ENCODE measurements around the gene E2F1.

E2F1 gene

GRCh38 chr20:33650753-33651561, 35.2 kb downstream of the E2F1 start:
- Histone ChIP-seq H2AFZ (no peak overlapping the region), H3K27me3 (ENCODE audit: control insufficient read depth, insufficient read depth, low read length) (no peaks in the 10 kb centered on the region), H3K27ac (no peak overlapping the region), H3K36me3 (ENCODE audit: control insufficient read depth, insufficient read depth, low read length) (no peaks in the 10 kb centered on the region), H3K79me2 (no peaks in the 10 kb centered on the region), H3K9me3 (ENCODE audit: control insufficient read depth, low read length) (no peaks in the 10 kb centered on the region), H3K4me3 (ENCODE audit: low read depth, low read length) (no peak overlapping the region), H3K4me2 (ENCODE audit: low read length) (no peak overlapping the region), H3K4me1 (peaks cover 11% of the 10 kb centered on the region), H3K9ac (no peak overlapping the region)
- TF ChIP-seq CTCF (IDR thresholded peaks at IDR 0.05) = no peak

GRCh38 chr20:33650111-33650752, 36.0 kb downstream of the E2F1 start:
- H2AFZ ChIP-seq = no peak overlapping the region
- no peaks in the 10 kb centered on the region for H3K36me3 ChIP-seq (ENCODE audit: control insufficient read depth, insufficient read depth, low read length)
- H3K27me3 ChIP-seq (ENCODE audit: control insufficient read depth, insufficient read depth, low read length) = no peaks in the 10 kb centered on the region
- H3K4me2 ChIP-seq (ENCODE audit: low read length) = no peak overlapping the region
- no peaks in the 10 kb centered on the region for H3K79me2 ChIP-seq
- peaks cover 11% of the 10 kb centered on the region for H3K4me1 ChIP-seq
- H3K9ac ChIP-seq = no peak overlapping the region
- no peak overlapping the region for H3K4me3 ChIP-seq (ENCODE audit: low read depth, low read length)
- H3K9me3 ChIP-seq (ENCODE audit: control insufficient read depth, low read length) = no peaks in the 10 kb centered on the region
- no peak for TF ChIP-seq CTCF (IDR thresholded peaks at IDR 0.05)
- H3K27ac ChIP-seq = no peak overlapping the region

- H3K4me2 ChIP-seq (ENCODE audit: low read length) = no peak overlapping the region
- no peaks in the 10 kb centered on the region for H3K79me2 ChIP-seq
- H2AFZ ChIP-seq = no peak overlapping the region
- no peaks in the 10 kb centered on the region for H3K36me3 ChIP-seq (ENCODE audit: control insufficient read depth, insufficient read depth, low read length)
- no peak overlapping the region for H3K27ac ChIP-seq
- no peak for TF ChIP-seq CTCF (IDR thresholded peaks at IDR 0.05)
- H3K9ac ChIP-seq = no peak overlapping the region
- H3K9me3 ChIP-seq (ENCODE audit: control insufficient read depth, low read length) = no peaks in the 10 kb centered on the region
- no peak overlapping the region for H3K4me3 ChIP-seq (ENCODE audit: low read depth, low read length)
- H3K27me3 ChIP-seq (ENCODE audit: control insufficient read depth, insufficient read depth, low read length) = no peaks in the 10 kb centered on the region
- H3K4me1 ChIP-seq = peaks cover 9% of the 10 kb centered on the region
These were observed 36.9 kb downstream of the E2F1 start for GRCh38 chr20:33649201-33649681.

- Histone ChIP-seq H3K4me1 (peaks cover 2% of the 10 kb centered on the region), H3K27ac (no peak overlapping the region), H3K4me3 (ENCODE audit: low read depth, low read length) (no peak overlapping the region), H3K9ac (no peak overlapping the region), H2AFZ (no peak overlapping the region), H3K4me2 (ENCODE audit: low read length) (no peak overlapping the region), H3K9me3 (ENCODE audit: control insufficient read depth, low read length) (no peaks in the 10 kb centered on the region), H3K27me3 (ENCODE audit: control insufficient read depth, insufficient read depth, low read length) (no peaks in the 10 kb centered on the region), H3K36me3 (ENCODE audit: control insufficient read depth, insufficient read depth, low read length) (no peaks in the 10 kb centered on the region), H3K79me2 (no peaks in the 10 kb centered on the region)
- TF ChIP-seq CTCF (IDR thresholded peaks at IDR 0.05) = no peak
These were observed 37.7 kb downstream of the E2F1 start for GRCh38 chr20:33648396-33649004.
